ENCODE measurements around the gene CHPF2.

CHPF2 gene

DNA sequence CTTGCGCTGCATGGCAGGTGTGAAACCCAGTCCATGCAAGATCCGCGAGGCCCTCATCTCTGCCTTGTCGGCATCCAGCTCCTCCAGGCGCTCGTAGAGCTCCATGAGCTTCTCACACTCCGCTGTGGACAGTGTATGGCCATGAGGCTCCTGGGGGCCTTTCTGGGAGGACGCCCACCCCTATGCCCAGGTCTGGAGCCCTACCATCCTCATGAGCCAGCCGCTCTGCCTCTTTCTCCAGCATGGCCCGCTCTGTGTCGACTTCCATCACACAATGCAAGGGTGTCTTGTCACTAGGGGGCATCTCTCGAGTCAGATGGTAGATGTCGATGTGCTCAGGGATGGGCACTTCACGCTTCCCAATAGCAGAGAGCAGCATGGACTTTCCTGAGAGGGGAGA lies 8.6 kb upstream of the CHPF2 start:
- no peak for DNase-seq (ENCODE audit: low spot score)
- H3K27ac ChIP-seq = no peak overlapping the region
- ChIA-PET CTCF (no interaction called here), POLR2A (ENCODE audit: low non-redundant PET) (no interaction called here)
- TF ChIP-seq, protein P1, sequence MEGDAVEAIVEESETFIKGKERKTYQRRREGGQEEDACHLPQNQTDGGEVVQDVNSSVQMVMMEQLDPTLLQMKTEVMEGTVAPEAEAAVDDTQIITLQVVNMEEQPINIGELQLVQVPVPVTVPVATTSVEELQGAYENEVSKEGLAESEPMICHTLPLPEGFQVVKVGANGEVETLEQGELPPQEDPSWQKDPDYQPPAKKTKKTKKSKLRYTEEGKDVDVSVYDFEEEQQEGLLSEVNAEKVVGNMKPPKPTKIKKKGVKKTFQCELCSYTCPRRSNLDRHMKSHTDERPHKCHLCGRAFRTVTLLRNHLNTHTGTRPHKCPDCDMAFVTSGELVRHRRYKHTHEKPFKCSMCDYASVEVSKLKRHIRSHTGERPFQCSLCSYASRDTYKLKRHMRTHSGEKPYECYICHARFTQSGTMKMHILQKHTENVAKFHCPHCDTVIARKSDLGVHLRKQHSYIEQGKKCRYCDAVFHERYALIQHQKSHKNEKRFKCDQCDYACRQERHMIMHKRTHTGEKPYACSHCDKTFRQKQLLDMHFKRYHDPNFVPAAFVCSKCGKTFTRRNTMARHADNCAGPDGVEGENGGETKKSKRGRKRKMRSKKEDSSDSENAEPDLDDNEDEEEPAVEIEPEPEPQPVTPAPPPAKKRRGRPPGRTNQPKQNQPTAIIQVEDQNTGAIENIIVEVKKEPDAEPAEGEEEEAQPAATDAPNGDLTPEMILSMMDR (conservative IDR thresholded peaks at IDR 0.05; ENCODE audit: low read depth) = no peak

GRCh38 chr7:151225948-151226510 lies 6.3 kb upstream of the CHPF2 start:
- peak overlapping the region; percentile 90 for H3K27ac ChIP-seq
- CTCF ChIA-PET = no interaction called here
- TF ChIP-seq, protein P1 (conservative IDR thresholded peaks at IDR 0.05; ENCODE audit: low read depth) = no peak

DNA sequence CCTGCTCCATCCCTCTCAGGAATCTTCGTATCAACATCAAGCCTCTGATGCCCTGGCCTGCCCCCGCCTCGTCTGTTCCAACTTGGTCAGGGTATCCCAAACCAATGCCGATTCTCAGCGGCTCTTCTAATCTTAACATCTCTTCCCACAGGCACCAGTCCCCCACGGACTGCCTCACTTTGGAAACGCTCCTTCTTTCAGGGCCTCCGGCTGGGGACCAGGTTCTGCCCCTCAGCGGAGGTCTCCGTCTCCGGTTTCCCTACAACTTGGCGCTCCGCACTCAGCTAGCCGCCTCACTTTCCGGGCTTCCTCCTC lies 5.8 kb upstream of the CHPF2 start:
- H3K27ac ChIP-seq = peak overlapping the region; percentile 90
- POLR2A ChIA-PET (ENCODE audit: low non-redundant PET) = no interaction called here
- CTCF ChIA-PET = no interaction called here

More at GRCh38 chr7:151225948-151226510, 6.3 kb upstream of the CHPF2 start:
- POLR2A ChIA-PET (ENCODE audit: low non-redundant PET) = no interaction called here
- DNase-seq (ENCODE audit: low spot score) = no peak

DNA sequence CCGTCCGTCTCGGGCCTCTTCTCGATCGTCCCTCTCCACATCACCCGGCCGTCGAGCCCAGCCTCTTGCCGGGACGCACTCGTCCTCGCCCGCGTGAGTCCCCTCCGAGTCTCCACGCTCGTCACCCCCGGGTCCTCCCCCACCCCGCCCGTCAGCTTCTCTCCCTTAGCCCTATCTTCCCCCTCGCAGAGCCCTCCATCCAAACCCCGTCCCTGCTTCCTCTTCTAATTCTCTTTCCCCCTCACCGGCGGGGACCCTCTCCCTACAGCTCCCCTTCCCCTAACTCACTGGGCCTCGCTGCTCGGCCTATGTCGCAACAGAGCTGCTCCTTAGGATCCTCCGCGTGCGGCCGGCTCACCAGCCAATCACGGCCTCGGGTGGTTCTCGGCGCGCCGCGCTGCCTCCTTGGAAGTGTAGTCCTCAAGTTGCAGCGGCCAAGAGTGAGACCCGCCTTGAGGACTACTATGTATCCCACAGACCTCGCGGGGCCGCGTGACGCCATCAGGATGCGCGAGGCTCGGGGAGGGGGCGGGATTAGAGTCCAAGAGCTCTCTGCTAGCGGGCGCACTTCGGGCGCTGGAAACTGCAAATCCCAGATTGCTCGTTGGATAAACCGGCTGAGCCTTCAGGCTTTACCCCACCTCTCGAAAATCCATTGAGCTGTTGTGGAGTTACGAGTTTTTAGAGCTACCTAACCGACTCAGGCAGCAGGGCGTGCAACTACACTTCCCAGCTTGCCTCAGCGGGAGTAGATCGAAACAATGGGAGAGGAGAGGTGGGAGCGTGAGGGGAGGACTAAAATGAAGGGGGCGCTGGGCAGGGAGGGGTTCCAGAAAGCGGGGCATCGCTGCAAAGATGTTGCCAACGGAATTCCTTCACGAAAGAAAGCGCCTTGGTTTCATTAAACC lies 5.2 kb upstream of the CHPF2 start, which contains the start of gene ABCF2:
Gene ABCF2 (minus strand): TSS at position 331 of the 908 bp plus-strand sequence. CDS start 747 bp downstream, outside the sequence.
- TF ChIP-seq, protein P1 (conservative IDR thresholded peaks at IDR 0.05; ENCODE audit: low read depth) = no peak

More for the DNA sequence above, 5.8 kb upstream of the CHPF2 start:
- TF ChIP-seq, protein P1 (conservative IDR thresholded peaks at IDR 0.05; ENCODE audit: low read depth) = no peak
- DNase-seq (ENCODE audit: low spot score) = no peak

DNA sequence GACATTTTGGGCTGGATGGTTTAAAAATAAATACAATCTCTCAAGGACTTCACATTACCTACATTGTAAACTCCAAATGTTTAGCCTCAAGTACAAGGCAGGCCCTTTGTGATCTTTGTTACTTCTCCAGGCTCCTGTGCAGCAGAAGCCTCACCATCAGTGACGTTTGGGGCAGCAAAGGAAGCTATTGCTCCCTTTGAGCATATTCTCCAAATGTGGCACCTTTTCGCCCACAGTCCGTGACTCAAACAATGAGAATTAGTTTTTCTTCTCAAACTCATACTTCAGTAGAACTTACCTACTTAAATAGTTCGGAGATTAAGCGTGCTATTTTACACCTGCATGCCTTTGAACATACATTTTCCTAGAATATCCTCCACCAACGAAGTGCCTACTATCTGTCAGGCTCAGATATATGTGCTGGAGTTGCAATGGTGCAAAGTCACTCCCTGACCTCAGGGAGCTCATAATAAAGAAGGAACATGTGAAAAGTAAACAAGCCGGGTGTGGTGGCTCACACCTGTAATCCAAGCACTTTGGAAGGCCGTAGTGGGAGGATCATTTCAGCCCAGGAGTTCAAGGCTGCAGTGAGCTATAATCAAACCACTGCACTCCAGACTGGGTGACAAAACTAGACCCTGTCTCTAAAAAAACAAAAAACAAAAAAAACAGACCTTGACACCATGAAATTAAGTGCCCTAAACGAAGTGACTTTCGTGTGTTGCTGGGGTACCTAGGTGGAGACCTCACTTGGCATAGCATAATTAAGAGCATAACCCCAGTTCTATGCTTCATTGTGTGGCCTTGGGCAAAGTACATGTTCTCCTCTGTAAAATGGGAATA lies 4.0 kb upstream of the CHPF2 start:
- TF ChIP-seq, protein P1 (conservative IDR thresholded peaks at IDR 0.05; ENCODE audit: low read depth) = no peak
- no peak for DNase-seq (ENCODE audit: low spot score)
- CTCF ChIA-PET = interaction anchor here (0.9 kb wide), 1 partner anchor 16 kb away, joined by 3 read pairs; no protein-coding TSS in a partner anchor
- peak overlapping the region; percentile 90 for H3K27ac ChIP-seq
- POLR2A ChIA-PET (ENCODE audit: low non-redundant PET) = no interaction called here

More for the DNA sequence above, 5.2 kb upstream of the CHPF2 start, which contains the start of gene ABCF2:
- DNase-seq (ENCODE audit: low spot score) = peak; percentile 98
- CTCF ChIA-PET = interaction anchor here (0.6 kb wide), 2 partner anchors 55 to 133 kb away, joined by 3 read pairs; no protein-coding TSS in a partner anchor
- peak within 1 kb of the TSS; percentile 90 for H3K27ac ChIP-seq
- POLR2A ChIA-PET (ENCODE audit: low non-redundant PET) = no interaction called here

DNA sequence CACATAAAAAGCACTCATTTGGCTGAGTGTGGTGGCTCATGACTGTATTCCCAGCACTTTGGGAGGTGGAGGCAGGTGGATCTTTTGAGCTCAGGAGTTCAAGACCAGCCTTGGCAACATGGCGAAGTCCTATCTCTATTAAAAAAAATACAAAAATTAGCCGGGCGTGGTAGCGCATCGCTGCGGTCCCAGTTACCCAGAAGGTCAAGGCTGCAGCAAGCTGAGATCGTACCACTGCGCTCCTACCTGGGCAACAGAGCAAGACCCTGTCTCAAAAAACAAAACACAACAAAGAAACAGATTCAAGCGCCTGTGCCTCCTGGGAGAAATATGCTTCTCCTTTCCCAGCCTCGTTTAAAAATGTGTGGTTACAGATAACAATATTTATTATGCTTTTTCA lies 3.0 kb upstream of the CHPF2 start:
- no peak for DNase-seq (ENCODE audit: low spot score)
- TF ChIP-seq, protein P1 (conservative IDR thresholded peaks at IDR 0.05; ENCODE audit: low read depth) = no peak
- POLR2A ChIA-PET (ENCODE audit: low non-redundant PET) = no interaction called here
- no peak overlapping the region for H3K27ac ChIP-seq
- CTCF ChIA-PET = no interaction called here

All from RWPE1 (cell line).